GM18499 (cell line): ENCODE data around the gene SMOC1.
"Not testable (repeated sequence)": the region's sequence is repeated elsewhere in the genome, so short reads cannot be mapped to it uniquely, and the experiment has no call there.

ENCODE experiments used
- ATAC-seq: cut with Tn5 transposase; IDR thresholded peaks from one replicate; pipeline ENCODE4 v1.9.1; 2021; ENCODE audit warnings: moderate number of reproducible peaks; ENCODE audit not compliant: insufficient read depth, unreplicated experiment

The SMOC1 gene

DNA sequence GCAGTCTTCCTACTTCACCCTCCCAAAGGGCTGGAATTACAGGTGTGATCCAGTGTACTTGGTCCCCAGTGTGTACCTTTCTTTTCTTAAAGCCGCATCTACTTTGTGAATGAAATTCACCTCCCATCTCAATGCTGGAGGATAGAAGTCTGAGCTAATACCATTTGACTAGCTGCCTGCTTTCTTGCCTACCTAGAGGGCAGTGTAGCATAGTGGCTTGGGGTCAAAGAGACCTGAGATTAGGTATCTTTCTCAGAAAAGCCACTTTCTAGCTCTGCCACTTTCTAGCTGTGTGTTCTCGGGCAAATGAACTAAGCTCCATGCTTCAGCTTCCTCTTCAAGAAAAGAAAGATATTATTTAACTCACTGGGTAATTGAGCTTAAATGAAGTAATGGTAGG, 16.9 kb downstream of the SMOC1 start:
- no peak for ATAC-seq

- ATAC-seq = no peak
Observed at GRCh38 chr14:69896972-69897371, 17.8 kb downstream of the SMOC1 start.

- no peak for ATAC-seq
Observed at GRCh38 chr14:69900603-69901002, 21.4 kb downstream of the SMOC1 start.

- ATAC-seq = no peak
Observed at GRCh38 chr14:69901113-69901951, 22.1 kb downstream of the SMOC1 start.

DNA sequence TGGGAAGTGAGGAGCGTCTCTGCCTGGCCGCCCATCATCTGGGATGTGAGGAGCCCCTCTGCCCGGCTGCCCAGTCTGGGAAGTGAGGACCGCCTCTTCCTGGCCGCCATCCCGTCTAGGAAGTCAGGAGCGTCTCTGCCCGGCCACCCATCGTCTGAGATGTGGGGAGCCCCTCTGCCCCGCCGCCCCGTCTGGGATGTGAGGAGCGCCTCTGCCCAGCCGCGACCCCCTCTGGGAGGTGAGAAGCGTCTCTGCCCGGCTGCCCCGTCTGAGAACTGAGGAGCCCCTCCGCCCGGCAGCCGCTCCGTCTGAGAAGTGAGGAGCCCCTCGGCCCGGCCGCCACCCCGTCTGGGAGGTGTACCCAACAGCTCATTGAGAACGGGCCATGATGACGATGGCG, 23.8 kb downstream of the SMOC1 start:
- not testable (repeated sequence) for ATAC-seq

- no peak for ATAC-seq
Observed at GRCh38 chr14:69904246-69904645, 25.0 kb downstream of the SMOC1 start.

GRCh38 chr14:69906201-69906600, 27.0 kb downstream of the SMOC1 start:
- no peak for ATAC-seq

DNA sequence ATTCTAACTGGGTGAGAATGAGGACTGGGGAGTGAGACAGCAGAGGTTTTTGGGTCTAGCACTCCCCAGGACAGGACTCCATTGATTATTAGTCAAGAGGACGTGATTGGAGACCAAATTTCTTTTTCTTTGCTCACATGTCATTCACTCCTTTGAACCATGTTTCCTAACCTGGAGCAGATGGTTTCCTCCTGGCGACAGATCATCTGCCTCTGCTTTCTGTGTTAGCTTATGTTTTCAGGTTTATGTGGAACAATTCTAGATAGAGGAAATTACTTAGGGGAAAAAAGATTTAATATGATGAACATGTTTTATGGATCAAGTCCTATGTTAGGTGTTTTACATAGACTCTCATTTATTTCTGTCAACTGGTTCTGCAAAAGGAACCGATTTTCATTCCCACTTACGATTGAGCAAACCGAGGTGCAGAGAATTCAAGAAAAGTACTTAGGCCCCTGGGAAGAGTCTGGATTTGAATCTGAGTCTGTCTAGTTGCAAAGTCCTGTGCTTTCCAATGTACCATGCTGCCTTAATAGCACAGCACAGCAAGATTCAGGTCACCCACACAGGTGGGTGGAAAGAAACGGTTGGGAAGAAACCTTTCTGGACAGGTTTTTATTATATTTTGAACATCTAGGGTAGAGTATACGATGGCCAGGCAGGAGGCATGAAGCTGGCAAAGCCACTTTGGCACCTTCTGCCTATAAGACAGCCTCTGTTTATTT, 30.8 kb downstream of the SMOC1 start:
- ATAC-seq = no peak

- no peak for ATAC-seq
Observed at GRCh38 chr14:69910871-69911270, 31.7 kb downstream of the SMOC1 start.

- ATAC-seq = no peak
Observed at GRCh38 chr14:69913686-69914085, 34.5 kb downstream of the SMOC1 start.

- no peak for ATAC-seq
Observed at GRCh38 chr14:69916396-69916795, 37.2 kb downstream of the SMOC1 start.

- no peak for ATAC-seq
Observed at GRCh38 chr14:69917287-69917686, 38.1 kb downstream of the SMOC1 start.

- no peak for ATAC-seq
Observed at GRCh38 chr14:69919815-69920214, 40.6 kb downstream of the SMOC1 start.

DNA sequence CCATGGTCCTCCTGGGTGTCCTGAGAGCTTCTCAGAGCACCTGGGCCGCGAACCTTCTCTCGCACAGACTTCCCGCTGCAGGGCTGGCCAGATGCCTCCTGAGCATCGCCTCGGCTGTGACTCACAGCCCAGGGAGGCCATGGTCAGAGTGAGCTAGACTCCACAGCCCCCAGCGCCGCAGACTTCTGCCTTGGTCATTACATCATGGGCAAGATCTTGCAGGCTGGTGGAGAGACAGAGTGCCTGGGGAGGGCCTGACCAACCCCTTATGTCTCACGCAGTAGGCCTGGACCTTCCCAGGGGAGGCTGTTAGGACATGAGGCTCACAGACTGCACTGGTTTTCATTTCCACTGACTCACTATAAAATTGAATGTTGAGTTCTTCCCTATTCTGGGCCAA, 41.8 kb downstream of the SMOC1 start:
- ATAC-seq = no peak

- ATAC-seq = no peak
Observed at GRCh38 chr14:69922198-69922597, 43.0 kb downstream of the SMOC1 start.

DNA sequence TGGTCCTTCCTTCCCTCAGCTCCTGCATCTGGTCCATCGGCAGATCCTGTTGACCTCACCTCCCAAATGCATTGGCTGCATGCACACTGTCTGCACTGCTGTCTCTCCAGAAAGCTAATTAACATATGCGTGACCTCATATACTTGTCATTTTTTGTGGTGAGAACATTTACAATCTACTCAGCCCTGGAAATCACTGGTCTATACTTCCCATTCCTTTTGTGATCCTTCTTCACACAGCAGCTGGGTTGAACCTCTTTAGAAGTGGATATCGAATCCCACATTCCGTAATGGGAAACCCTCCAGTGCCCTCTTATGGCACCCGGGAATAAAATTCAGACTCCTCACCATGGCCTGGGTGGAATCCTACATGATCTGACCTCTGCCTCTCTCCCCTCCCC, 45.0 kb downstream of the SMOC1 start:
- ATAC-seq = no peak

- ATAC-seq = no peak
Observed at GRCh38 chr14:69928111-69928523, 48.9 kb downstream of the SMOC1 start.

GRCh38 chr14:69930780-69931379, 51.7 kb downstream of the SMOC1 start:
- no peak for ATAC-seq

DNA sequence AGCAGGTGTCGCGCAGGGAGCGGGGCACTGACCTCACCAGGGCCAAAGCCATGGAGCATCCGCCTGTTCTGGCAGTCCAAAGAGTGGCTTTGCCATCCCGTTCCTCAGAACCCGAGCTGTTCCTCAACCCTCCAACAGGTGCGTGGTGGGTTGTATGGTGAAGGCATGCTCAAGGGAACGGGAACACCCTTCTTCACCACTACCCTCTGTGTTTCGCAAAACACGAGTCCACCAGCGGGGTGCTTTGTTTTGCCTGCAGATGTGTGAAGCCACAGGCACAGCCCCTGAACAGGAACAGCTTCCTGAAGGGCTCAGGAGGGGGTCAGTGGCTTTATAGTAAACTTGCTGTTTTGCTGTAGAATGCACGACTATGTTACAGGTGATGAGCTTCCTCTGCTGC, 52.7 kb downstream of the SMOC1 start:
- ATAC-seq = no peak

DNA sequence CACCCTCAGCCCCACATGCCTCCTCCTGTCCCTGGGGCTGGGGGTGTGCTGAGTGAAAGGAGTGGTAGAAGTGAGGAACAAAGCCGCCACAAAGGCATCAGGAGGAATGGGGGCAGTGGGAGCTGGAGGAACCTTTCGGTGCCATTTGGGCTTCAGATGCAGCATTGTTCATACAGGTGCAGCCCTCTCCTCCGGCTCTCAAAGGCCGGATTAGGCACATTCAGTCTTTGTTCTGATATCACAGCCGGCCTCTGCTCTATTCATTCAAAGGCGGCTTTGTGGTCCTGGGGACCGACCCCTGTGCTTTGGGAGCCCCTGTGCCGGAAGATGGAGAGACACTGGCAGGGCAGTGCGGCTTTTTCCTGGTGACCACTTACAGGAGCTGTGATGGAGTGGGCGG, 53.2 kb downstream of the SMOC1 start:
- ATAC-seq = no peak

GRCh38 chr14:69933623-69934275, 54.5 kb downstream of the SMOC1 start:
- no peak for ATAC-seq
